GM21423 (cell line): ENCODE results near the gene FSTL4.

Experiments used
- ATAC-seq: cut with Tn5 transposase; IDR thresholded peaks from one replicate; pipeline ENCODE4 v1.9.1; 2021; ENCODE audit warnings: mild to moderate bottlenecking, moderate library complexity; ENCODE audit not compliant: unreplicated experiment

Gene FSTL4

DNA sequence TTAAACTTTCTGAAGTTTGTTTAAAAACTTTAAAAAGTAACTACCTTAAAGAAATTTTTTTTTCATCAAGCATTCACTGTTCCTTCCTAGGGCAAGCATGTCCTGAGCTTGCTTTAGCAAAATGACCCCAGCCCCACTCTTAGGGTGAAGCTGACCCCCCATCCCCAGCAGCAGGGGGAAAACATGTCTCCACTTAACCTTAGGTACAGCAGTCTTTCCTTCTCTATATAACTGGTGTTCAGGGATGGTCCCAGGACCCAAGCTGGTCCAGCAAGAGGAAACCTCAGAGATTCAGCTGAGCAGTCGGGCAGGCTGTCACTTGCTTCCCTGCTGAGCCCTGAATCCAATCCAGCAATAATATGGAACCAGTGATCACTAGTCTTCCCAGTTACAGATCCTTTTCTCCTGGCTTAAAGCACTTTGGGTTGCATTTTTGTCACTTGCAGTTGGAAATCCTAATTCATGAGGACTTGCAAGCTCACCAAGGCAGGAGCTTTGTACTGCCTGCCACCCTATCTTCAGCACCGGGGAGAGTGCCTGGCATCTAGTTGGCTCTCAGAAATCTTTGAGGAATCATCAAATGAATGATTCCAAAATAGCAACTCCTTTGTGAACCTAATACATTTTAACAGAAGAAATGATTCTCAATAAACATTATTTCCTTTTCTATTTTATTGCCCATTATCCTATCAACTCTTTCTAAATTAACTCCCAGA, 91.2 kb downstream of the FSTL4 start:
- ATAC-seq, result no peak

DNA sequence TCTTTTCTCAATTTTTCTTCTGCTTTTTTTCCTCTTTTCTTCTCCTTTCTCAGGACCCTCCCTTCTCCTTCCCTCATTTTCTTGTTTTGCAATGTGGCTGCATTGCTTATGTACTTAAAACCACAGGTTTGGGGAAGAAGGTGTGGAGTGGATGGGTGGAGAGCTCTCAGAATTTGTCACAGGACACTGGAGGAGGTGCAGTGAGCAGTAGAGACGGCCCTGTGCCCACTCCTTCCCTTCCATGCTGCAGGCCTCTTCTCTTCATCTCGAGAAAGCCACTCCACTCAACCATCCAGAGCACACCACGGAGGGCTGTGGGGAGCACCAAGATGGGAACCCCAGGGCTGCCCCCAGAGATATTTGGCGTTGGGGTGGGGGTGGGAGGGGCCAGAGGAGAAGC, 92.3 kb downstream of the FSTL4 start:
- no peak for ATAC-seq

DNA sequence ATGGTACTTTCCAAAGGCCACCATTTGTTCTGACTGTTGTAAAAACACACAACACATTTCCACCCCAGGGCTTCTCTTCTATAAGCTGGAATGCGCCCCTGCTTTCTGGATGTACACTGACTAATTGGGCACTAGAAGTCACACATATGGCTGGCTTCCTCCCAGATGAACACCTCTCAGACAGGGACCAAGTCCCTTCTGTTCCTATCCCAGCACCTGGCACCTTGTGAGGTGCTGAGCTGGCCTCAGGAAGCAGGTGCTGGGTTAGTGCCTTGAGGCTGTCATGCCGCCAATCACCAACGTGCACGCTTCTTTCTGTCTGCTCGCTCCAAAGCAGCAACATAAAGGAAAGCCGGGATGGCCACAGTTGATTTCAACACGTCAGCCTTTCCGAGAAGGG, 93.2 kb downstream of the FSTL4 start:
- no peak for ATAC-seq

DNA sequence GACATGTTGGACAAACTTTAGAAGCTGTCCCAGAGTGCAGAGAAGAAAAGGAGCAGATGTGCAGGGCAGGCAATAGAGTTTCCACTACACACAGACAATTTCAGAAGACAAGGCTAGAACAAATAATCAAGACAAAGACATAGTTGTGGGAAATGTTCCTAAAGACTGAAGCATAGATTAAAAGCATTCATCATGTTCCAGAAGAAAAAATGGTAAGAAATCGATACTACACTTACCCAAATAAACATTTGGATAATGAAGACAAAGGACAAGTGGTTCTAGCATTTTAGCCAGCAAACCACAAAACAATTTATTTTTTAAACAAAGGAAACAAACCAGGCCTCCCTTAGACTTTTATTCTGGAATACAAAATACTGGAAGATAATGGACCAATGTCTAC, 97.9 kb downstream of the FSTL4 start:
- ATAC-seq, result no peak

DNA sequence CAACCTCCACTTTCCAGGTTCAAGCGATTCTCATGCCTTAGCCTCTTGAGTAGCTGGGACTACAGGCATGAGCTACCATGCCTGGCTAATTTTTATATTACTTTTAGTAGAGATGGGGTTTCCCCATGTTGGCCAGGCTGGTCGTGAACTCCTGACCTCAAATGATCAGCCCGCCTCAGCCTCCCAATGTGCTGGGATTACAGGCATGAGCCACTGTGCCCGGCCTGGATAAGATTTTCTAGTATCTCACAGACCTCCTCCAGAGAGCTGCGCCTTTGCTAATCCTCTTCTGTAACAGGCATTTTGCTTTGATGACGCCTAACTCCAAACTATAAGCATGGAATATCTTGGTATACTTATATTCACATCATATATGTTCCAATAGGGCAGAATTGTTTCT, 99.4 kb downstream of the FSTL4 start:
- ATAC-seq, result no peak

DNA sequence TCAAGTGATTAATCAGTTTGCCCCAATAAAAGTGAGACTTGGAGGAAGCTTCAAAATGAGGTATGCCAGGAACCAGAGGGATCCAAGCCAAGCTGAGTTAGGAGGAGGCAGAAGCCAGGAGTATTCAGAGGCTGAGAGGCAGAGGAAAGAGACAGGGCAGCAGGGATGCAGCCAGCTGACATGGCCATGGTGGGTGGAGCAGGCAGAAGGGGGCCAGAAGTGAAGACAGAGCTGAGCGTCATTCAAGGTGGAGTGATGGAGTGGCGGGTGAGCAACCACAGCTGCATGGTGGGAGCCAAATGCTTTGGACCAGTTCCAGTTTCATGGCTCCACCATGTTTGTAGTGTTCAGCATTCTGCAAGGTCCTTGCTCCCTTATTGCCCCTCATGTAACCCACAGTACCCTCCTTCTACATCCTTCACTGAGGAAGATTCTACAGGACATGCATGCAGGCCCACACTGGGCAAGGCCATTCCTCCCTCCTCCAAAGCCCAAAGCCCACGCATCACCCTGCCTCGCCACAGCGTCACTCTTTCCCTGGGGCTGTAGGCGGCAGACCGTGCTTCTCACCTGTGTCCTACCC, 100.6 kb downstream of the FSTL4 start:
- ATAC-seq, result no peak

DNA sequence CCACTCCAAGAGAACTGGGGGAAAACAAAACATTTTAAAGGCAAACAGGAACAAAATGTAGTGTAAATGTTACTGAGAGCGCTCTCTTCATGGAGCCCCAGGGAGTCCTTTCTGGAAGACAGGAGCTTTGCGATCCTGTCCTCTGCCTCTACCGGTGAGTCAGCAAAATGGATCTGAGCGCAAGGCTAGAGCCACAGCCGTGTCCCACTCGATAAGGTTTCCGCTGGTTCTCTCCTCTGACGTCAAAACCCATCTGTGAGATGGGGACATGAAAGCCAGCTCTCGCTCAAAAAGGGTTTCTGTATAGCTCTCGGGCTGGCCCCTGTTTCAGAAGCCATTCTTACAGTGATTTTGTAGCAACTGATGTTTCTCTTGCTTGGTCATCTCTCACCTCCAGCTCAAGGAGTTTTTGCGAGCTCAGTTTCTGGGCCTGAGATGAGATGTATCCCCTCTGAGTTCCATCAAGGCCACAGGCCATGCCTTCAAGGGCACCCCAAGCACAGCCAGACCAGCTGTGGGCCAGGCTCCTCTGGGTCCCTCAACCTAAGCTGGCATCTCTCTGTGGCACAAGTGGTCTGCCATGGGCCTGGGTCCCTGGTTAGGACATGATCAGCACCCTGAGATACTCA, 101.6 kb downstream of the FSTL4 start:
- no peak for ATAC-seq

DNA sequence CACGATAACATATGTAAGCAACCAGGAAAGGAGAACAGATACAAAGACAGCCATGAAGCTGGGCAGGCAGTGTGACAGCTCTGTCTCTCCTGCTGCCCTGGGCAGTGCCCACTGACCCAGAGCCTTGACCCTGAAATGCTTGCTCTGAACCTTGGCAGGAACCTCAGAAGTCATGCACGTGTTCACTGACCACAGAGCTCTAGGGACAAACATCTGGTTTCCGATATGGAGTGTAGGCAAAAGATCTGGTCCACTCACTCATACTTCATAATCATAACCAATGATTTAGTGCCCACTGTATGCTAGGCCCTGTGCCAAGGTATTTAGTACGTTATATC, 102.6 kb downstream of the FSTL4 start:
- no peak for ATAC-seq

DNA sequence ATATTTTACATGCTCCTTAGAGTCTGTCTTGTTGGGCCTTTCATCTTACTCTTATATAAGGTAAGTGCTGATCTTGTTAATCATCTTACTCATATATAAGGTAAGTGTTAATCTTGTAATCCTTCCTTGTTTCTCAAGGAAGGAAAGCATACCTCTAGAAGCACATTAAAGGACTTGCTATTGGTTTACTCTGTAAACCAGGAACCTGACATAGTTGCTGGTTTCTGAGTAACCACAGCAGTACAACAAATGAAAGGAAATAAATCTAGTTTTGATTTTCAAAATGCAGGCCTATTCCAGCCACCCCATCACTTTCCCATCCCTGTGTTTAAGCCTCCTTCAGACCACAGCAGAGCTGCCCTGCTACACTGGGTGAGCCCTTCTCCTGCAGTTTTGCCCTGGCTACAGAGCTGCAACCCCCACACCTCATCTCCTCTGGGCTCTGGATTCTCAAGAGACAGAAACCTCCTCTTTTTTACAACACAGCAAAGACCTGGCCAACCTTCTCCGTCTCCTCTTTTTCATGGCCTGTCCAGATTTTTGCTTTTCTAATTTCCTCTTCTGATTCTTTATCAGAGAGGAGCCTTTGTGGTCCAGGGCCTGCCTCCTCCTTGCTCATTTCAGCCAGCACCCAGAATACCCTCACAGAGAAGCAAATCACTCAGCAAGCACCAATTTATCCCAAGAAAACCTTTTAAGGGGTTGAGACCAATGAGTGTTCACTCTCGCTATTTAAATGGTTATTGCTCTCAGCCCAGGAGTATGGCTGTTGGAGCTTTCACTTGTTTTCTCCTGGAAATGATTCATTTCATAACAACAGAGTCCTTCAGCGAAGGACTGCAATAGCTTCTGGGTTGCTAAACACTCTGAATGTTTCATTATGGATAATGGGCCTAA, 103.2 kb downstream of the FSTL4 start:
- no peak for ATAC-seq

DNA sequence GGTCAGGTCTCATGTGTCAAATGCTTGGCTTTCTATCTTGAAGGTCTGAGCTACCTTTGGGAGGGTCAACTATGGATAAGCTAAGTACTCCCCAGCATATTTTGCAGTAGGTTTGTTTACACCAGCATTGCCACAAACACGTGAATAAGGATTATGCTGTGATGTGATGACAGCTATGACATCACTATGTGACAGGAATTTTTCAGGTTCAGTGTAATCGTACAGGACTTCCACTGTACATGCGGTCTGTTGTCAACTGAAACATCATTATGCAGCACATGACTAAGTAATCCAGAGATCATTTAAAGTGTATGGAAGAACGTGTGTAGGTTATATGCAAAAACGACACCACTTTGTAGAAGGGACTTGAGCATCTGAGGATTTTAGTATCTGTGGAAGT, 104.0 kb downstream of the FSTL4 start:
- no peak for ATAC-seq

DNA sequence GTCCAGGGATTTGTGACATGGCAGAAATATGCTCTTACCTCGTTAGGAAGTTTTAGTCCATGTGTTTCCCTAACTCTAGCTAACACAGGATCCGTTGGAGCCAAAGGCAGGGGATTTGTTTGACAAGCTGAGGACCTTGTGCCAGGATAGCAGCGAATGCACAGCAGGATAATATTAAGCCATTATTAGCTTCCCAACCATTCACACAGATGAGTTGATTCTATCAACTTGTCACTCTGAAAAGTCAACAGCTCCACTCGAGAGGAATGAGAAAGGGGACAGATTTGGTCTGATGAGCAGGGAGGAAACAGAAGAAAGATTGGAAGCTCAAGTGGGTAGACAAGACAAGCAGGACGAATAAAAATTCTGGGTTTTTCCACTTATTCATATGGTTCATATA, 106.2 kb downstream of the FSTL4 start:
- no peak for ATAC-seq

DNA sequence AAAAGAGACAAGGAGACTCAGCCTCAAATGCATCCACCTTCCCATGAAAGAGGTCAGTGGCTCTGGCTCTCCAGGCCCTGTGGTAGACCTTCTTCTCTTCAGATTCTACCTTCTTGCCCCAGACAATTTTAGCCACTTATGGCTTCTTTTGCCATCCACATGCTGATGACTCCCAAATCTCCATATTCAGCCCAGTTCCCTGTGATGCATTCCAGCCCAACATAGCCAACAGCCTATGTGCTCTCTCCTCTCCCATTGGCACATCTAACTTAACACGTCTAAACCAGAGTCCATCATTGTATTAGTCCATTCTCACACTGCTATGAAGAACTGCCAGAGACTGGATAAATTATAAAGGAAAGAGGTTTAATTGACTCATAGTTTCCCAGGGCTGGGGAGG, 108.8 kb downstream of the FSTL4 start:
- ATAC-seq, result no peak

DNA sequence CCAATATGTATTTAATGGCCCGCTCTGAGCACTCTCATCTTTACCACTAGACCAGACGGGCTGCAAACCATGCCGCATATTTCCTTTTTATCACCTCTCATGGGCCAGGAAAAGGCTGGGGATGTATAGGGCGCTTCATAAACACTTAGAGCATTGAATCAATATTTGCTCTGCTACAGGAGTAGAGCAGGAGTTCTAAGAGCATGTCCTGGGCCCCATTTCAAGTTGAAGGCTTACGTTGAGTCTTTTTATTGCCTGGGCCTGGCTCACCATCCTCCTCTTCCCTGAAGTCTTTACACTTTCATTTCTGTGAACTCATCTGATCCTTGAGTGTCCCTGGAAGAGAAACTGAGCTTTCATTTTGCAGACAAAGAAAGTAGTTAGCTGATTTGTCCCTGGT, 112.4 kb downstream of the FSTL4 start:
- no peak for ATAC-seq

DNA sequence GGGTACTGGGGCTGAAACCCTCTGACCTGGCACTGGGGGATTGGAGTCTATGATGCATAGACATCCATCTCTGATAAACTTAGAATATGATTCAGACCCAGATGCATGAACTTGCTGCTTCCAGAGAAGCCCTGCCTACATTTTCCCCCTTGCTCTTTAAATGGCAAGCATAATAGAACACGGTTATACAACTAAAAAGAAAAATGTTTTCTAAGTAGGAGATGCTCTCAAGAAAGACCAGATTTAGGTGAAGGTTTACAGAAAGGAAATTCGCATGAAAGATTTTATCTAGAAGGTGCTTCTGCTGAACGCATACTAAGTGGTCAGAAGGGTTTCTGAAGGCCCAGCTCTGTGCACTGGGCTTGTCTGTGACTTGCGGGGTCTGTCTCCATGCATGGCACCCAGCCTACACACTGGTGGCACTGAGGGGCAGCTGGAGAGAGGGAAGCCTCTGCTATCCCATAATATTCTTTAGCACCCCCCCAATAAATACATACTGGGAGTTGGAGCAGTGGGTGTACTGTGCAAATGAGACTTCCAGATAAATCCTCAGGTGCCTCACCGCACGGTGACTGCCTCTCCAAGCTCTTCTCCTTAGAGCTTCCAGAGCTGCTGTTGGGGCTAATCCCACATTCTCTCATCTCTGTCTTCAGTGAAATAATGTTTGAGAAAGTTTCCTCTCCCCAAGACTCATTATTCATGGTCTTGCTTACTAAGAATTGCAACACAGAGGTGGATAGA, 114.6 kb downstream of the FSTL4 start:
- ATAC-seq, result no peak

DNA sequence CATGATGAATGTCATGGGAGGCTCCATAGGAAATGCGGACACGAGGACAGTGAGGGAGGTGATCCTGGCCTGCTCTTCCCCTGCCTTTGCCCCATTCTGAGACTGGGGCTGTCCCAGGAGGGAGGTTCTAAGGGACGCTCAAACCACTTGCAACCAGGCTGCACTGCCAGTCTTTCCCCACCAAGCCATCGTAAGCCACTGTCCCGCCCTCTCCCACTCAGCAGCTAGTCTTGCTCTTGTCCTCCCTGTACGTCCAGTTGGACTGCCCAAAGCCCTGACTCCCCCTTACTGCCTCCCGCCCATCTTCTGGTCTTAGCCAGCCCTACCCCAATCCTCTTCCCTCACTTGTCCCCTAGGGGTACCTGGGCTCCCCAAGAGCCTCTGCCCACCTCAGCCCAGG, 115.7 kb downstream of the FSTL4 start:
- no peak for ATAC-seq

DNA sequence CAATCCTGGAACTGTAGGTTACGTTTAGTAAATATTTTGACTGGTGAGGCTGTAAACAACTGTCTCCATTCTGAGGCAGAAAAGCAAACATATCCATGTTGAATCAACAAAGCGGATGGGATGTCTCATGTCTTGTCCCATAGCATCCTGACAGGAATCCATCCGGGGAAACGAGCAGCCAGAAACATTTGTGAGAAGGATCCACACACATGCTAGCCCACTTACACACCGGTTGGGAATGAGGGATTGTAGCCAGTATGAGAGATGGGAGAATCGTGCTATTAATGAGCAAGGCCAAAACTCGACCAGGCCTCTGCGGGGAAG, 117.5 kb downstream of the FSTL4 start:
- ATAC-seq, result no peak

DNA sequence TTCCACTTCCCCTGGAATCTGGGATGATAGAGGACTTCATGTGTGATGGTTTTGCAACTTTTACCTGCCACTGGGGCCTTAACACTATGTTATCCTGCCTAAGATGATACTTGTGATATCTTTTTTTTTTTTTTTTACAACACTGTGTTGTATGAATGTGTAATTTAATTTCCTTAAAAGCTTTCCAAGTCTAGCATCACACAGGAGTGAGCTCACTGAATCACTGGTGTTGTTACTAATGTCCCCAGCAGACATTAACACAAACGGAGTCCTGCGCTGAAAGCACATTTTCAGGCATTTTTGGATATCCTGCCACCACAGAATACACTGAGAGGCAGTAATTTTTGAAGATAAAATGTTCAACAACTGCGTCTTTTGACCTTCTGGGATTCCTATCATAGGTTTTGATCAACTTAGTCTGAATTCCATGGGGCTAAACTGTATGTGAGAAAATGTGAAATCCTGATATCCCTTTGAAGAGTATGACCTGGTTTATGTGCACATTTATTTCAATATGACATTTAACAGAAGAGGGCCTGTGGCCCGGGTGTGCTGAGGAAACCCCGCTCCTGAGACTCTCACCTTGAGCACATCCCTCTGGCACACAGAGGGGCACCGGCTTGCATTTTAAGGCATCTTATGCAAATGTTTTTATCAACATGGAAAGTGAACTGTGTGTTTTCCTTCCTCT, 118.0 kb downstream of the FSTL4 start:
- no peak for ATAC-seq

DNA sequence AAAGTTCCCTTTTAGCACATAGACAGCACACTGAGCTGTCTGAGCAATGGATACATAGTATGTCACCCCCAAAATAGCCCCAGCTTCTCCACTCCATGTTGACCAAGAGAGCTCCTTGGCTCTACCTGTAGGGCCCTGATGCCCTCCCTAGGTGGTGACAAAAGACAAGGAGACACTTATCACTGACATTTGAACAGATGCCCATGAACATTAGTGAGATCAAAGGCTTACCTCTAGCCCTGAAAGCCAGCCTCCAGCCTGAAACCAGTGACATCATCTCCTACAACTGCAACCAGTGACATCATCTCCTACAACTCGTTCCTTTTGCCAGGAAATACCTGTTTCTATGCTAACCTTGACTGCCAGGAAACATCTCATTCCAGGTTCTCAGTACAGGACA, 122.7 kb downstream of the FSTL4 start:
- ATAC-seq, result no peak

DNA sequence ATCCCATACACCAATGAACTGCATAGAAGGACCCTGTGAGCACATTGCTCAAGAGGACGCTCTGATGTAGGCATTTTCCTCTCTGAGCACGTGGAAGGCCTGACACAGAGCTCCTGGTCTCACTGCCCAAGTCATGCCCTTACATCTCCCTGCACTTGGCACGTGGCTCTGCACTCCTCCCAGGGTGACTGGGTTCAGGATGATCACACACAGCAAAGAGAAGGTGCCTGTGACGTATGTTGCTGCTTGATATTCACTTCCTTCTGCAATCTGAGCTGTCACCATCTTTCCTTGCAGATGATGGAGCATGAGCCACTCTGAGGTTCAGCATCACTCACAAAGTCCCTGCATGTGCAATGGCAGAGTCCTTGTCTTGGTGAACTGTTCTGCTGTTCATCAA, 125.2 kb downstream of the FSTL4 start:
- no peak for ATAC-seq

DNA sequence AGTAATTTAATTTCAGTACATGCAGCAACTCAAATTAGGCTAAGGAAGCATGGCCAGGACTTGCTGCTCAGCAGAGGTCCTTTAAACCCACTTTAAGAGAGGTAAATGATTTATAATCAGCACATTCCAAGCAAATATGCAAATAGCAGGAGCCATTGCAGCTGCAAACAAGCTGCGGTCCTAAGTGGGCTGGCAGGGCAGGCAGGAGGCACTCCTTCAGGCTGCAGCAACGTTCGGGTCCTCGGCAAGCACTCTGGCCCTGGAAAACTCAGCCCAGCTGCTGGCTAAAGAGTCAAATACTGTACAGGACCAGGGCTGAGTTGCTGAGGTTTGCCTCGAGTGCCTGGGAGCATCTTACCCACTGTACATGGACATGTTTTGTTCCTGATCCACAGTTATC, 126.9 kb downstream of the FSTL4 start:
- no peak for ATAC-seq
